ENCODE measurements around the gene RINL. TPM values are rescaled to one million over a fixed set of nuclear protein-coding genes. Genes with fewer than 3 reads are reported as not detected.

Gene RINL
- total RNA-seq: 100 to 1,000 TPM; 122 to 151 TPM

DNA sequence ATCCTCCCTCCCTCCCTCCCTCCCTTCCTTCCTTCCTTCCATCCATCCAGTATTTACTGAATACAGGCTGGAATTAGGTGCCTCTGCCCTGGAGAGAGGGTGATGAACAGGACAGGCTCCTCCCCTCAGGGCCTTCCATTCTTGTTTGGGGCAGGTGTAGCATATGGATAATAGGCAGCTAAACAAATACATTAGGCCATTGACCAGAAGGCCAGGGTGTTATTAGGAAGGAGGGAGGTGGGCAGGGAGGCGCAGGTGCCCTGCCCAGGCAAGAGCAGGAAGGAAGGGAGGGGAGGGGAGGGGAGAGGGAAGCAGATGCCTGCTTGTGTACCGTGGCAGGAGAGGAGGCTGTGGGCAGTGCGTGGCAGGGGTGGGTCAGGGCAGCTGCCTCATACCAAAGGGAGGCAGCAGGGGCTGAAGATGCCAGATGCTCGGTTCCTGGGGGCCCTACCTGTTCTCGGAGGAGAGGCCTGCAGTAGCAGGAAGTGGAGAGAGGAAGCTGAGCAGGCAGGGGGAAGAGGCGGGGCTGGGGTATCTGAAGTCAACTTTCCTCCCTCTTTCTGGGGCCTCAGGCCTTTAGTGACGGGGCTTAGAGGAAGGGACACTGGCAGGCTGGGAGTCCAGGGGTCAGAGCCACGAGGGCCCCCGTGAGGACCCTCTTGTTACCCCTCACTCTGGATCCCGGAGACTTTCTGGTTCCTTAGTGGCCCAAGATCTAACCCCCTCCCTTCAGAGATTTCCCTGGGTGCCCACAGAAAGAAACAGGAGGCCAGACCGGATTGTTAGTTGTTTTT is at the start of gene RINL:
TSS of gene RINL (minus strand) at position 495 of the 794 bp plus-strand sequence. CDS start 1,533 bp downstream, outside the sequence.
- Mint-ChIP-seq H3K36me3 (ENCODE audit: insufficient read depth in 2 of 2) (peaks cover 0 to 7% of the 10 kb centered on the region in 2 donors), H3K4me1 (ENCODE audit: low read depth) (peaks cover 35% of the 10 kb centered on the region), H3K27ac (peak within 1 kb of the TSS; percentile 81), H3K27me3 (ENCODE audit: low read depth) (no peaks in the 10 kb centered on the region), H3K9me3 (no peaks in the 10 kb centered on the region), H3K4me3 (peak within 1 kb of the TSS; percentile 95 to 97)
- DNase-seq (peak; percentile 78 to 82), ATAC-seq (replicated peaks in 1 of 2) (peak; percentile 93 to 95)

DNA sequence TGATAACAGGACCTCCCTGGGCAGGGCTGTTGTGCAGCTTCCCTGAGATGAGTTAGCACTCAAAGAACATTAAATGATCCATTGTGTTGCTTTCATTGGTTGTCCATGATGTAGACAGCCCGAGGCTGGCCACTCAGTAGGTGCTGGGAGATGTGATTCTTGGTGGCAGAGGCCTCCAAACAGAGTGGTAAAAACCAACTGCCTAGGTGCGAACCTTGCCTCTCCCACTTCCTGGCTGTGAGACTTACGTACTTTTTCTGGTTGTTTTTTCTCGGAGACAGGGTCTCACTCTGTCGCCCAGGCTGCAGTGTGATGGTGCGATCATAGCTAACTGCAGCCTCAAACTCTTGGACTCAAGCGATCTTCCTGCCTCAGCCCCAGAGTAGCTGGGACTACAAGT is 46.3 kb upstream of the RINL start:
- no peaks in the 10 kb centered on the region for H3K27me3 Mint-ChIP-seq (ENCODE audit: low read depth)
- ATAC-seq (replicated peaks in 1 of 2) (peak in 1 of 2 donors; percentile 49), DNase-seq (no peak)
- peaks cover 23% of the 10 kb centered on the region for H3K4me1 Mint-ChIP-seq (ENCODE audit: low read depth)
- H3K4me3 Mint-ChIP-seq: no peak overlapping the region
- H3K36me3 Mint-ChIP-seq (ENCODE audit: insufficient read depth in 2 of 2): peaks cover 2 to 3% of the 10 kb centered on the region in 2 donors
- H3K9me3 Mint-ChIP-seq: no peaks in the 10 kb centered on the region
- H3K27ac Mint-ChIP-seq: no peak overlapping the region

DNA sequence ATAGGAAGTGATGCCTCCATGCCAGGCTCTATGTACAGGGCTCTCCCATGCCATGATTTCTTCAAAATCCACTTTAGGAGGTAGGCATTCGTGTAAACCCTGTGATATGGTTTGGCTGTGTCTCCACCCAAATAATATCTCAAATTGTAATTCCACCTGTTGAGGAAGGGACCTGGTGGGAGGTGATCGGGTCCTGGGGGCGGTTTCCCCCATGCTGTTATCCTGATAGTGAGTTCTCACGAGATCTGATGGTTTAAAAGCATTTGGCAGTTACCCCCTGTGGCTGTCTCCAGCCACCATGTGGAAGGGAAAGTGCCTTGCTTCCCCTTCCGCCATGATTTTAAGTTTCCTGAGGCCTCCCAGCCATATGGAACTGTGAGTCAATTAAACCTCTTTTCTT is 44.4 kb upstream of the RINL start:
- no peak overlapping the region for H3K4me3 Mint-ChIP-seq
- H3K4me1 Mint-ChIP-seq (ENCODE audit: low read depth): peaks cover 4% of the 10 kb centered on the region
- ATAC-seq (replicated peaks in 1 of 2) (no peak), DNase-seq (no peak)
- H3K27me3 Mint-ChIP-seq (ENCODE audit: low read depth): no peaks in the 10 kb centered on the region
- no peaks in the 10 kb centered on the region for H3K9me3 Mint-ChIP-seq
- H3K36me3 Mint-ChIP-seq (ENCODE audit: insufficient read depth in 2 of 2): peaks cover 0 to 3% of the 10 kb centered on the region in 2 donors
- H3K27ac Mint-ChIP-seq: no peak overlapping the region

DNA sequence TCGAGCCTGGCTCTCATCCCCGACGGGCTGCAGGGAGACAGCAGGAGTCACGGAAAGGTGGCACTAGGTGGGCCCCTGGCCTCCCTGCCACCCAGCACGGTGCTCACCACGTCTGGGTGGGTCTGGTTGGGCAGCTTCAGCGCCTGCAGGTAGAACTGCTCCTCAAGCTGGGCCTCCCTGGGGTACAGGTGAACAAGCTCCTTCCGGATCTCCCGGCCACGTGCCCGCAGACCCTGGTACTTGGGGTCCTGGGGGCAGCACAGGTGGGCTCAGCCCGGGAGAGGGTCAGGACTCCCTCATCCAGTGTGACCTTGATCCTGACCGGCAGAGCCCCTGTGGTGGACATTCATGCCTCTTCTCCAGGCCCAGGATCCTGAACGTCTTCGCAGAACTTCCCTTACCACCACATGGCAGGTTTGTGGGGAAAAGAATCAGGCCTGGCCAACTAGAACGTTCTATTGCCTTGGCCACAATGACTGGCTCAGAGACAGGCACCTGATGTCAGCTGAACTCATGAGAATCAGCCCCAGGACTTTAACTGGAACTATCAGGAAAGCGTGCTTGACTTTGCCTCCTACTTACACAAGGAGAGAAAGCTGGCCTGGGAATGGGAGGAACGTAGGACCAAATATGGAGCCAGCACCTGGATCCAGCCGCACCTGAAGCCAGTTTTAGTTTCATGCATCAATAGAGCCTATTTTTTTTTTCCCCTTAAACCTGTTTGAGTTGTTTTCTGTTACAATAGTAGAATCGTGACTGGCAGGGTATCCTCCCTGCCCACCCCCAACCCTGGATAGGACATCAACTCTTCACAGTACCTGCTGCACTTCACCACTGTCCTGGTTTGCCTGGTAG is 43.6 kb upstream of the RINL start:
- H3K4me3 Mint-ChIP-seq: no peak overlapping the region
- H3K9me3 Mint-ChIP-seq: no peaks in the 10 kb centered on the region
- peaks cover 0 to 3% of the 10 kb centered on the region in 2 donors for H3K36me3 Mint-ChIP-seq (ENCODE audit: insufficient read depth in 2 of 2)
- DNase-seq: no peak
- no peak for ATAC-seq (replicated peaks in 1 of 2)
- no peaks in the 10 kb centered on the region for H3K27me3 Mint-ChIP-seq (ENCODE audit: low read depth)
- H3K27ac Mint-ChIP-seq: no peak overlapping the region
- H3K4me1 Mint-ChIP-seq (ENCODE audit: low read depth): no peaks in the 10 kb centered on the region

- no peaks in the 10 kb centered on the region for H3K4me1 Mint-ChIP-seq (ENCODE audit: low read depth)
- H3K27me3 Mint-ChIP-seq (ENCODE audit: low read depth): no peaks in the 10 kb centered on the region
- H3K36me3 Mint-ChIP-seq (ENCODE audit: insufficient read depth in 2 of 2): peaks cover 0 to 3% of the 10 kb centered on the region in 2 donors
- no peak overlapping the region for H3K4me3 Mint-ChIP-seq
- no peak overlapping the region for H3K27ac Mint-ChIP-seq
- no peak for ATAC-seq (replicated peaks in 1 of 2)
- DNase-seq: no peak
- H3K9me3 Mint-ChIP-seq: no peaks in the 10 kb centered on the region
Observed at GRCh38 chr19:38920602-38921419, 42.7 kb upstream of the RINL start.

GRCh38 chr19:38919837-38920601 is 41.9 kb upstream of the RINL start:
- no peak for DNase-seq
- Mint-ChIP-seq H3K4me3 (no peak overlapping the region), H3K27me3 (ENCODE audit: low read depth) (no peaks in the 10 kb centered on the region), H3K9me3 (no peaks in the 10 kb centered on the region), H3K36me3 (ENCODE audit: insufficient read depth in 2 of 2) (peaks cover 0 to 3% of the 10 kb centered on the region in 2 donors), H3K27ac (no peak overlapping the region), H3K4me1 (ENCODE audit: low read depth) (no peaks in the 10 kb centered on the region)
- no peak for ATAC-seq (replicated peaks in 1 of 2)

DNA sequence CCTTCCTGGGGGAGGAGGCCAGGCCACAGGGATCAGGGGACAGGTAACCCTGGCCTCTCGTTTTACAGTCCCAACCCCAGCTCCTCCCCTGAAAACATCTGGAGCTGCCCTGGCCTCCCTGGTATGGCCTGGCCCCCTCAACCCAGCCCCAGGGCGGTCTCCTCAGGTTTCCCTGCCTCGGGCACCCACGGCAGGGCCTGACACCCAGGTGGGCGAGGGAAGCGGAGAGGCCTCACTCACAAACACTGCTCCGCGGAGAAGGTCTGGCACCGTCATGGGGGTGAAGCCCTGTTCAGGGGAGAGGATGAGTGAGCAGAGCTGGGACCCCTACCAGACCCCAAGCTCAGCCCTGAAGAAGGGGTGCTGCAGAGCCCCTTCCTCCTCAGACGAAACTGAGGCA is 40.5 kb upstream of the RINL start:
- Mint-ChIP-seq H3K36me3 (ENCODE audit: insufficient read depth in 2 of 2) (peaks cover 0 to 3% of the 10 kb centered on the region in 2 donors), H3K27me3 (ENCODE audit: low read depth) (no peaks in the 10 kb centered on the region), H3K27ac (no peak overlapping the region), H3K4me3 (no peak overlapping the region), H3K9me3 (no peaks in the 10 kb centered on the region), H3K4me1 (ENCODE audit: low read depth) (no peaks in the 10 kb centered on the region)
- DNase-seq (no peak), ATAC-seq (replicated peaks in 1 of 2) (no peak)

DNA sequence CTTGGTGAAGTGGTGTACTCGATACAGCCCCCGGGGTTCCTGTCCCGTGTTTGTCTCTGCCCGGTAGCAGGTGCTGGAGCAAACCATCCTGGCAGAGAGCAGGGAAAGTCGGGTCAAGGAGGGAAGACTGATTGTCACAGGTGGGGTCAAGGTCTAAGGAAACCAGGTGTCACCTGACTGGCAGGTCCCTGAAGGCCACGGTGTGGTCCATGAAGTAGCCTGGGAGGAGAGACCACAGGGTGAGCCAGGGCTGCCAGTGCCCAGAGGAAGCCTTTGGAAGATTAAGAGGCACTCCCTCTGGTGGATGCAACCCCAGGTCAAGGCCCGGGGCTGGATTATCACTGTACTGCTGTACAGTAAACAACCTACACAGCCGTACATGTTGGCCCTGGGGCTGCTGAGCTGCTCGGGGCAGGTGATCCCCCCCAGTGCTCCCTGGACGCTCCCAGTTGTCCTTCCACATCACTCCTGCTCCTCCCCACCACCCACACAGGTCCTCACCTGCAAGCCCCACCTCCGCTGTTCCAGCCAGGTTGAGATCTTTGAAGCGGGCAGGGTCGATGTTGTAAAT is 39.9 kb upstream of the RINL start:
- Mint-ChIP-seq H3K4me3 (no peak overlapping the region), H3K4me1 (ENCODE audit: low read depth) (no peaks in the 10 kb centered on the region), H3K9me3 (no peaks in the 10 kb centered on the region), H3K27ac (no peak overlapping the region), H3K36me3 (ENCODE audit: insufficient read depth in 2 of 2) (peaks cover 0 to 3% of the 10 kb centered on the region in 2 donors), H3K27me3 (ENCODE audit: low read depth) (no peaks in the 10 kb centered on the region)
- ATAC-seq (replicated peaks in 1 of 2) (no peak), DNase-seq (no peak)

- no peaks in the 10 kb centered on the region for H3K9me3 Mint-ChIP-seq
- peaks cover 4% of the 10 kb centered on the region for H3K4me1 Mint-ChIP-seq (ENCODE audit: low read depth)
- no peak overlapping the region for H3K27ac Mint-ChIP-seq
- peaks cover 0 to 3% of the 10 kb centered on the region in 2 donors for H3K36me3 Mint-ChIP-seq (ENCODE audit: insufficient read depth in 2 of 2)
- no peak for ATAC-seq (replicated peaks in 1 of 2)
- no peak overlapping the region for H3K4me3 Mint-ChIP-seq
- H3K27me3 Mint-ChIP-seq (ENCODE audit: low read depth): no peaks in the 10 kb centered on the region
- no peak for DNase-seq
Observed at GRCh38 chr19:38917516-38917915, 39.4 kb upstream of the RINL start.

- Mint-ChIP-seq H3K4me1 (ENCODE audit: low read depth) (peaks cover 6% of the 10 kb centered on the region), H3K36me3 (ENCODE audit: insufficient read depth in 2 of 2) (peaks cover 0 to 3% of the 10 kb centered on the region in 2 donors), H3K27ac (no peak overlapping the region), H3K9me3 (no peaks in the 10 kb centered on the region), H3K4me3 (no peak overlapping the region), H3K27me3 (ENCODE audit: low read depth) (no peaks in the 10 kb centered on the region)
- DNase-seq: no peak
- no peak for ATAC-seq (replicated peaks in 1 of 2)
Observed at GRCh38 chr19:38915329-38916321, 37.5 kb upstream of the RINL start.

DNA sequence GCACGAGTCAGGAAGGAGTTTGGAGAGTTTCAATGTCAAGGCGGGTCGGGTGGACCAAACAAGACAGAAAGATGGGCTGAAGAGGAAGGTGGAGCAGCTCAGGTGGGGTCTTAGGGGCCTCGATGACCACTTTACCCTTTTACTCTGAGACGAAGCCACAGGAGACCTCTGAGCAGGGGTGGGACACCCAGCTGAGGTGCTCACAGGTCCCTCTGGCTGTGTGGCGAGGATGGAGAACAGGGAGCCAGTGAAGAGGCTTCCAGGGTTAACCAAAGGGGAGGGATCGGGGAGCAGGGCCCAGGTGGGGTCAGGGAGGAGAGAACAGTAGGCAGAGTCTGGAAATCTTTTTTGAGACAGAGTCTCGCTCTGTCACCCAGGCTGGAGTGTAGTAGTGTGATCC is 35.9 kb upstream of the RINL start:
- no peak for DNase-seq
- H3K27me3 Mint-ChIP-seq (ENCODE audit: low read depth): no peaks in the 10 kb centered on the region
- no peak overlapping the region for H3K27ac Mint-ChIP-seq
- no peak overlapping the region for H3K4me3 Mint-ChIP-seq
- H3K36me3 Mint-ChIP-seq (ENCODE audit: insufficient read depth in 2 of 2): peaks cover 0 to 2% of the 10 kb centered on the region in 2 donors
- no peak for ATAC-seq (replicated peaks in 1 of 2)
- peaks cover 6% of the 10 kb centered on the region for H3K4me1 Mint-ChIP-seq (ENCODE audit: low read depth)
- no peaks in the 10 kb centered on the region for H3K9me3 Mint-ChIP-seq

Measured in activated T-cell treated with anti-CD3 and anti-CD28 coated beads, Interleukin-2, amount 50 U/mL, for 72 hours (primary cell).